Fibroblast of skin of abdomen (primary cell): Measurements from ENCODE around the gene C19orf47.
A peak's percentile ranks its signal among the peaks of the same experiment; 100 is the strongest.

Experiments used
- DNase-seq: peaks from one replicate; pipeline ENCODE4 v3.0.0-alpha.2; 2013

C19orf47 gene

GRCh38 chr19:40314656-40315055, 33.5 kb downstream of the C19orf47 start:
- no peak for DNase-seq

DNA sequence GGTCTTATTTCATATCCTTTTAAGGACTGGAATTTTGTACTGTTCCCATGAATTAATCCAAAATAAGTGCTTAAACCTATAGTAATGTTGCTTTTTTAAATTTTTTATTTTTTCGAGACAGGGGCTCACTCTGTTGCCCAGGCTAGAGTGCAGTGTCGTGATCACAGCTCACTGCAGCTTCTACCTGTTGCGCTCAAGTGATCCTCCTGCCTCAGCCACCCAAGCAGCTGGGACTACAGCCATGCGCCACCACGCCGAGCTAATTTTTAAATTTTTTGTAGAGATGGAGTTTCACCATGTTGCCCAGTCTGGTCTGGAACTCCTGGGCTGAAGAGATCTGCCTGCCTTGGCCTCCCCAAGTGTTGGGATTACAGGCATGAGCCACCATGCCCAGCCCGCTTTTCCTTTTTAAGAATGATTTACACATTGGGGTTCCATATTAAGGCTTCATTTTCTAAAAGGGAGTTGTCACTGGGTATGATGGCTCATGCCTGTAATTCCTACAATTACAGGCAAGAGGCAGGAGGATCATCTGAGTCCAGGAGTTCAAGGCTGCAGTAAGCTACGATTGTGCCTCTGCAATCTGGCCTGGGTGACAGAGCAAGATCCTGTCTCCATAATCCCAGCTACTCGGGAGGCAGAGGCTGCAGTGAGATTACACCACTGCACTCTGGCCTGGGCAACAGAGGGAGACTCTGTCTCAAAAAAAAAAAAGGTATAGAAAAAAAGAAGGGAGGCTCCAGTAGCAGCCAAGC, 34.8 kb downstream of the C19orf47 start:
- no peak for DNase-seq

- DNase-seq = no peak
Measured at GRCh38 chr19:40312533-40312932, 35.7 kb downstream of the C19orf47 start.

GRCh38 chr19:40309666-40310065, 38.5 kb downstream of the C19orf47 start:
- no peak for DNase-seq

DNA sequence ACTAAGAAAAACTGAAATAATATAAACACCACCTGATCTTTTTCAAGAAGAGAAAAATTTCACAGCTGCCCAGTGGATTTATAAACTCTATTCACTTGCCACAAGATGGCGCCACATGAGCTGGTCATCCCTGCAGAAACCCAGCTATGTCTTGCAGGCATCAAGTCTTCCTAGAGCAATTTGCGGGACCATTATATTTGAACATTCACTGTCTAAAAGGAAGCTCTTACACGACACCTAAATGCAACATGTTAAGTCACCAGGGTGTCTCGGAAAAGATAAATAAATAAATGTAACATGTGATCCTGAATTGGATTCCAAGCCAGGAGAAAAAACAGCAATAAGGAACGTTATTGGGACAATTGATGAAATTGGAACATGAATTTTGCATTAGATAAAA, 42.8 kb downstream of the C19orf47 start:
- DNase-seq = peak; percentile 82

- DNase-seq = no peak
Measured at GRCh38 chr19:40304306-40304705, 43.9 kb downstream of the C19orf47 start.

GRCh38 chr19:40303765-40304164, 44.4 kb downstream of the C19orf47 start:
- DNase-seq = no peak

DNA sequence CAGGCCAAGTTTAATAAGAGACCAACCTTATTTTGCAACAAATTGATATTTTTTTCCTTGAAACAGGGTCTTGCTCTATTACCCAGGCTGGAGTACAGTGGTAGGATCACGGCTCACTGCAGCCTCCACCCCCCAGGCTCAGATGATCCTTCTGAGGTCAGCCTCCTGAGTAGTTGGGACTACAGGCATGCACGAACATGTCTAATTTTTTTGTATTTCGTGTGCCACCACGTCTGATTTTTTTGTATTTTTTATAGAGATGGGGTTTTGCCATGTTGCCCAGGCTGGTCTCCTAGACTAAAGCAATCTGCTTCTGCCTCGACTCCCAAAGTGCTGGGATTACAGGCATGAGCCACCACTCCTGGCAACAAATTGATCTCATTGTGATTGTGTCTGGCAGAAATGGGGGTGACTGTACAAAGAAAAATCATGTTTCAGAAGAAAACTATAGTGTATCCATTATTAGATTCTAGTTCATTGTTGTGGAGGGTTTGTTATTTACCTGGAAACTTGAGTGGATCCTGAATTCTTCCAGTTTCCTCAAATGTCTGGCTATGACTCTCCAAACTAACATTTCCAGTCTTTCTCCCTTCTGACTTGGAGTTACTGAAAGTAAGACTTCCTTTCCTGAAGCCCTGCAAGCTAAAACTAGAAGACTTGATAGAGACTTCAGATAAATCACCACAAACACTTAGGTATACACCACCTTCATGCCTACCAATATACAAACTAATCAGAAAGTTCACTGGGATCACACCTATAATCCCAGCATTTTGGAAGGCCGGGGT, 45.8 kb downstream of the C19orf47 start:
- no peak for DNase-seq

- no peak for DNase-seq
Measured at GRCh38 chr19:40300668-40301067, 47.5 kb downstream of the C19orf47 start.

GRCh38 chr19:40298026-40298425, 50.2 kb downstream of the C19orf47 start:
- DNase-seq = no peak

DNA sequence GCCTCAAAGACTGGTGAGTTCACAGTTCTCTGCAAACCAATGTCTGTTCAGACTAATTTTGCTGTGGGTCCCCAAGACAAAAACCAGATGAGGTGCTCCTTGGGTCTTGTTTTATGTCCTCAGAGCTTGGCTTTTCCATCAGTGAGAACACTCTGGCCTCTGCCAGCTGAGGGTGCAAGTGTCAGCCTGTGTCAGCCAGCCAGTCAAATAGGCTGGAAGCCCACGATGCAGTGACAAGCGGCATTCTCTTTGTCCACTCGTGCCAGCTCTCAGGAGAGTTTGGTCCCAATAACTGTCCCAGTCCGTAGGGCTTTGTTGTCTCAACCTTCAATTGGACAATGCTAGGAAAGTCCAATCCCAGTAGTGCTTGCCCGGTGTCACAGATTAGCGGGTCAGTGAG, 53.6 kb downstream of the C19orf47 start:
- no peak for DNase-seq

GRCh38 chr19:40286971-40287421, 61.2 kb downstream of the C19orf47 start:
- no peak for DNase-seq

DNA sequence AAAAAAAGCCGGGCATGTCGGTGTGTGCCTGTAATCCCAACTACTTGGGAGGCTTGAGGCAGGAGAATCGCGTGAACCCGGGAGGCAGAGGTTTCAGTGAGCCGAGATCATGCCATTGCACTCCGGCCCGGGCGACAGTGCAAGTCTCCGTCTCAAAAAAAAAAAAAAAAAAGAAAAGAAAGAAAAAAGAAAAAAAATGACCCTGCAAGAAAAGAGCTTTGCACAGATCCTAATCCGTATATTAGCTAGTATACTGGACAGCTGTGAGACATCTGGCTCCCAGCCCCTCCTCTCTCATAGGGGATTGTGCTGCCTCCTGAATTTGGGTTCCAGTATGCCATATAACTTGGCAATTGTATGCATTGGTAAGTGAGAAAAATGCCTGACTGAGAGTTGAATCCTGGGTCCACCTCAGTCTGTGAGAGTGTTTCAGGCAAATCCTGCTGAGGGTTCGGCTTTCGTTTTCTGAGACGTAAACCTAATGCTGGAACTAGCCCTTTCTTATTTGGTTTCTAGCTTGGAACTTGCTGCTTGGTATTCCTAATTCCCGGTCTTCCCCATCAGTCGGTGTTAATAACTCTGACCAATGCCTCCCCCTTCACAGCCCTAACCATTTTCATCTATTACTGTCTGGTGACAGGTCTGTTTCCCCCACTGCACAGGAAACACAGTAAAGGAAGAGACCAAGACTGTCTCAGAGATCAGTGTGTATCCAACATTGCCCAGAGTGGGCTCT, 61.8 kb downstream of the C19orf47 start:
- DNase-seq = no peak

- DNase-seq = peak; percentile 100
Measured at GRCh38 chr19:40285353-40286234, 62.6 kb downstream of the C19orf47 start.

DNA sequence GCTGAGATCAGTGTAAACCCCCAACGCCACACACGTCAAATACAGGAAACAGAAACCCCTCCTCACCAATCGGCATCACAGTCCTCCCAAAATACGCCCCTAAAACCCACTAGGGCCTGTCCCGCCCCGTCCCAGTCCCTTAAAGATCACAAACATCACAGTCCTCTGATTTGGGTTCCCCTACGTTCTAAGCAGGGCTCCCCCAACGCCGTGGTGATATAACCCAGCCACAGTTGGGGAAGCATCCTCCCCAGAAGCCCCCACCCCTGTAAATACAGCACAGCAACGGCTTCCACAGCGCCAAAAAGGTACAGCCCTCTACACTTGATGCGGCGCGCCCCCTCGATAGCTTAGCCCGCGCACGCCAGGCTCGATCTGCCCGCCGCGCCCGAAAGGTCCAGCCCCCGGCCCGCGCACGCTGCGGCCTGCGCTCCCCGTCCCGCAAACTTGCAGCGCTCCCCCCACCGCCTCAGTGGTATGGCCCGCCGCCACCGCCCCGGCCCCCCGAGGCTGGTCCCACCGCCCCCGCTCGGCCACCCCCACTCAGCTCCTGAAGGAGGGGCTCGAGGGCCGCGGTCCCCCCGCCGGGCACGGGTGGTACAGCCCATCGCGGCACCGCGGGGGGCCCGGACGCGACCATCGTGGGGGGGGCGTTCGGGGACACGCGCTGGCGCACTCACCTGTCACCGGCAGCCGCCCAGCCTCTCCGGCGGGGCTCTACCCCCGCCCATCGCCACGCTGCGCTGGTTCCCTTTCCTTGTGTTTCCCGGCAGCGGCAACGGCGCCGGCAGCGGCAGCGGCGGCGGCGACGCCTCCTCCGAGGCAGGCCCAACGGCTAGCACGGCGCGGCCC, 63.5 kb downstream of the C19orf47 start, which contains the start of gene AKT2:
Gene AKT2 (minus strand): TSS at position 845 of the 852 bp plus-strand sequence. CDS start 20,078 bp downstream, outside the sequence.
- DNase-seq = peak; percentile 67

DNA sequence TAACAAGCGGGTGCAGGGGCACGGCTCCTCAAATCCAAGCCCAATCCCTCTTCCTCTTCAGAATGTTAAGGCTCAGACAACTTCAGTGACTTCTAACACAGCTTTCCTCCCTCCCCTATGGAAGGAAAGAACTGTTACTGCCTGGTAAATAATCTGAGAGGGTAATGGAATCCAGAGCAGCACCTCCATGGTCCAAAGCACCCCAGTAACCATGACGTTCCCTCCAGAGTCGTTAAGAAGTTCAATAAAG, 64.0 kb downstream of the C19orf47 start:
- no peak for DNase-seq

DNA sequence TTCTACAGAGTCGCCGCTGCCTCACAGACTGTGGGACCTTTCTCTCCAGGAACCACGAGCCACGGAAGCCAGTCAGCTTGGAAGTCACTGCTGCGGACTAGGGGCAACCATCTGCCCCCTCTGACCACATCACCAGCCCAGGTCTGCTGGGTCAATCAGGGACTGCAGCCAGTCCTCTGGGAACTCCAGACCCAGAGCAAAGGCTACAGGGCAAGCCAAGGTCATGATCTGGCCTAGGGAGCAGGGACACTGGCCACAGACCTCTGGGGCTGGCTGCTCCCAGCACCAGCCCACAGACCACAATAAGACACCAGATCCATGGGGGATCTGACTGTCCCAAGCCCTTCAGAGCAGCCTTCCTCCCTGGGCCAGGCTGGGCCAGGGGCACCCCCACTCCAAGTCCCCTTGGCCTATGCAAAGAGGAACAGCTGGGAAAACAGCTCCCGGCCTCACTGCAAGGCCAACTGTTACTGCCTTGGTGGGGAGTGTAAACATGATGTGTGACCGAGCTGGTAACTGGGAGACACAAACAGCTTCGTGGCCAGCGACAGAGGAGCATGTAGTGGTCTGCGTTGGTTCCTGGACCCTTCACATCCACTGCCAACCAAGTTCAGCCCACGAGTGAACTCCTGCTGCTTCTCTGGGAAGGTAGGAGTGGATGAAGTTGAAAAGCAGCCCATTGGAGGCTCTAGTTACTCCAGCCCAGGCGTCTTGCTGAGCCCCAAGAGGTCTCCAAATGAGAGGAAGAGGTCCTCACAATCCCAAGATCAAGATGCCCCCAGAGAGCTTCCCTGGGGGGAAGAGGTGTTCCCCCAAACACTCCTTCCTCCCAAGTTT, 64.6 kb downstream of the C19orf47 start:
- DNase-seq = no peak

DNA sequence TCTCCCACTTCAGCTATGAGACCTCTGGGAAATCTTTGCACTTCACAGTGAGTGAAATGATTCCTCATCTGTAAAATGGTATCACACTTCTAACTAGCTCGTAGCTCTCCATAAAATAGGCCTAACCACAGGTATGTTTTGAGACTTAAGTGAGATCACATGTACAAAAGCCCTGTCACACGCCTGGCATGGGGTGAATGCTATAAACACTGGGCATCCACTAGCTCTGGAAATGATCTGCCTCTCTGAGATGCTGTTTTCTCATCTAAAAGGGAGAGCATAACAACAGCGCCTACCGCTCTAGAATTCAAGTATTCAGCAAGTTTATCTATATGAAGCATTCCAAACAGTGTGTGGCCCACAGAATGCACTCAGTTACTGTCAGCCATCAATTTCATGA, 65.3 kb downstream of the C19orf47 start:
- DNase-seq = peak; percentile 25

GRCh38 chr19:40282209-40282580, 66.0 kb downstream of the C19orf47 start:
- DNase-seq = no peak
